Measurements from ENCODE around the gene CHD1.

Gene CHD1

DNA sequence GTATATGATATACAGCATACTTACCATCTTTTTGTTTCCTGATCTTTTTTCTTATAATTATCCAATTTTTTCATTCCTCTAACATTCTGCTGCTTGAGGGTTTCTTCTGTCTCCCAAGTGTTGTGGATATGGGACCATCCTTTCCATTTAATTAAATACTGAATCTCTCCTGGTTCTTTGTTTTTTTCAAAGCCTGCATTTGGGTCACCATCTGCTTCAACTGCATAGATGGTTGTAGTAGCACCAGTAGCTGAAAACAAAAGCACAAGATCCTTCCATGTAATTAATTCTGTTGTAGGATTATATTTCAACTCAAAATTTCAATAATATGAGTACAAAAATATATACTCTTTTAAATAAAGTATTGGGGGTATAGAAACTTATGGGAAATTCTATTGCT, 29.4 kb downstream of the CHD1 start:
- peak; percentile 8 for DNase-seq (ENCODE audit: low spot score)

DNA sequence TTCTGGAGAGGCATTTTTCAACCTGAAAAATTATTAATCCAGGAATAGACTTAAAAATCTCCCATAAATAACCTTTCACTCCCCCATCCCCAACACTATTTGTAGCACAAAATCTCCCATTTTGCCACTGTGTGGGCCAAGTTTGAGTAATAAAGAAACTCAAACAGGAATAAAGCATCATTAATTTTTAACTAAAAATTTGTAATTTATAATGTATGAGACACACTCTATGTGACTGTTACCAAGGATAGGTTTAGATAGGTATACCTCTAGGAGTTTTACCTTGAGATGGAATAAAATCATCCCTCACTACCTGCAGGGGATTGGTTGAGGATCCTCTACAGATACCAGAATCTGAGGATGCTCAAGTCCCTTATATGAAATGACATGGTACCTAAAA, 30.1 kb downstream of the CHD1 start:
- no peak for DNase-seq (ENCODE audit: low spot score)

DNA sequence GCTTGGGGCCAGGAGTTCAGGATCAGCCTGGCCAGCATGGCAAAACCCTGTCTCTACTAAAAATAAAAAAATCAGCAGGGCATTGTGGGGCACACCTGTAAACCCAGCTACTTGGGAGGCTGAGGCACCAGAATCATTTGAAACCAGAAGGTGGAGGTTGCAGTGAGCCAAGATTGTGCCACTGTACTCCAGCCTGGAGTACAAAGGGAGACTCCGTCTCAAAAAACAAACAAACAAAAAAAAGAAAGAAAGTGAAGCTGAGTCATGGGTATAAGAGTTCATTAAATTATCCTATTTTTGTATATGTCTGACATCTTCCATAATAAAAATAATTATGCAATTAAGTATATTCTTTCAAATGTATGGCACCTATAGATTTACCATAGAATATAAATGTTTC, 37.2 kb downstream of the CHD1 start:
- no peak for DNase-seq (ENCODE audit: low spot score)

DNA sequence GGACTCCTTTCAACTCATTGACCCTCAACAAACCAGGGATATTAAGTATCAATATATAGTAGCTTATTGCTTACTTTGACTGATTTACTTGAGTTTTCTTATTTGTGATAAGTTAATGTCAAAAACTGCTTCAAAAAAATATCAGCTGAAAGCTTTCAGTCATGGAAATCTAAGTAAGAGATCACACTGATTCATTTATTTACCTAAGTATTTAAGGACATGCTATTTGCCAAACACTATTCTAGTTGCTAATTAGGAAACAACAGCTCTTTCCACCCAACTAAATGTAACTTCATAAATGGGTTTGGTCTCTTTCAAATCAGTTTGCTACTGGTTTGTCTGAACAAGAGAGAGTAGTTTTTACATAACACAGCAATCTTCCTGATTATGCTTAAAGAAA, 48.2 kb downstream of the CHD1 start:
- no peak for DNase-seq (ENCODE audit: low spot score)

DNA sequence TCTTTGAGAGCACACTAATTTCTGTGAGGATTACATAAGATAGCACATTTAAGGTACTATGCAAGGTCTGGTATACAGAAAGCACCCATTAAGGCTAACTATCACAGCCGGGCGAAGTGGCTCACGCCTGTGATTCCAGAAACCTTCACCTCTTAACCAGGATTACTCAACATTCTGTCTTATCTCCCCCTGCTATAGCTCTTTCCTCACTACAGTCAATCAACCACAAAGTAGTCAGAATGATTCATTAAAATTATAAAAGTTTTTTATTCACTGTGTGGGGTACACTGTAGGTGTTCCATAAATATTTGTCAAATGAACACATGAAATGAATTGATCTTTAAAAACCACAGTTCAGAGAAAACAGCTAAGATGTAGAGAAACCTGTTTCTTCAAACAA, 48.7 kb downstream of the CHD1 start:
- DNase-seq (ENCODE audit: low spot score): no peak

DNA sequence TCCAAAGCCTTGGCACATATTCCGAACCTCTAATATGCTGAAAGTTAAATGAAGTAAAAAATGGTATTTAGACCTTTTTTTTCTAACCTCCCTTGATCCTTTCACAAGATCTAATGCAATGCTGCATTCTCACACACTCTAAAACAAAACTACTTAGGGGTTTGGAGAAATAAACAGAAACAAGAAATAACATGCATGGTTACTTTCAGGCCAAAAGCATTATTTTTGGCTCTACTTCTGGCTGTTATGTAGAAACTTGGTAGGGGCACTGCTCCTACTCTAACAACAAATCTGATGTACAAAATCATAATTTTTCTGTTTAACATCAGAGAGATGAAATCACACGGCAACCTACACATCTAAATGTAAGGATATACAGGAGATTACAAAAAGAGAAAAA, 51.2 kb downstream of the CHD1 start:
- no peak for DNase-seq (ENCODE audit: low spot score)

DNA sequence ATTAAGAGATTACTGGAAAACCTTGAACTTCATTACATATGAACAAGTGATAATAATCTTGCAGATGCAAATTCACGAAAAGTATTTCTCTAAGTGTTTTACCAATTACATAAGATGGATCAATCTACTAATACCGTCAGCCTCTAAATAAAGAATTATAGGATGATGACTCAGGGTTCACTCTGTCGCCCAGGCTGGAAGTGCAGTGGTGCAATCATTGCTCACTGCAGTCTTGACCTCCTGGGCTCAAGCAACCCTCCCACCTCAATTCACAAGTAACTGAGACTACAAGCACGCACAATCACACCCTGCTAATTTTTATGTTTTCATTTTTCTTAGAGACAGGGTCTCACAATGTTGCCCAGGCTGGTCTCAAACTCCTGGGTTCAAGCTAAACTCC, 56.1 kb downstream of the CHD1 start:
- DNase-seq (ENCODE audit: low spot score): no peak

DNA sequence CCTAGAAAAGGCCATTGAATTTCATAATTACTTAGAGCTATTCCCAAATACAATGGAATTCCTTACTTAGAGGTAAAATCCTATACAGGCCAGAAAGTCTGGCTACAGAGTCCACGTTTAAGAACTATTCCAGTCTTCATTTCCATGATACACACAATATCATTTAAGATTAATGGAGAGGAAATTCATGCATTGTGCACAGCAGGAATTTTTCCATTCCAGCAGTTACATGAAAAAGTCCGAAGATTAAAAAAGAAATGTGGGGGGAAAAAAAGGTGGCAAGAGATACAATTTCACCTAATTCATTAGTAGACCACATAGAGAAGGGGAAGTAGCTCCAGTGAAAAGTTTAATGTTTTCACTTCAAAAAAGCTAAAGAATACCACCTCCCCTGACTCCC, 63.1 kb downstream of the CHD1 start:
- no peak for DNase-seq (ENCODE audit: low spot score)

DNA sequence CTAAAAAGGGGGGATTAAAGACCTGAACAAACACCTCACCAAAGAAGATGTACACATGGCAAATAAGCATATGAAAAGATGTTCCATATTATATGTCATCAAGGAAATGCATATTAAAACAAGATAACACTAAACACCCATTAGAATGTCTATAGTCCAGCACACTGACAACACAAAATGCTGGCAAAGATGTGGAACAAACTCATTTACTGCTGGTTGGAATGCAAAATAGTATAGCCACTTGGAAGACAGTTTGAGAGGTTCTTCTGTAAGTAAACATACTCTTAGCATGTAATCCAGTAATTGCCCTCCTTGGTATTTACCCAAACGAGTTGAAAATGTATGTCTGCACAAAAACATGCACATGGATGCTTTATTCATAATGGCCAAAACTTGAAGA, 81.8 kb downstream of the CHD1 start:
- no peak for DNase-seq (ENCODE audit: low spot score)

DNA sequence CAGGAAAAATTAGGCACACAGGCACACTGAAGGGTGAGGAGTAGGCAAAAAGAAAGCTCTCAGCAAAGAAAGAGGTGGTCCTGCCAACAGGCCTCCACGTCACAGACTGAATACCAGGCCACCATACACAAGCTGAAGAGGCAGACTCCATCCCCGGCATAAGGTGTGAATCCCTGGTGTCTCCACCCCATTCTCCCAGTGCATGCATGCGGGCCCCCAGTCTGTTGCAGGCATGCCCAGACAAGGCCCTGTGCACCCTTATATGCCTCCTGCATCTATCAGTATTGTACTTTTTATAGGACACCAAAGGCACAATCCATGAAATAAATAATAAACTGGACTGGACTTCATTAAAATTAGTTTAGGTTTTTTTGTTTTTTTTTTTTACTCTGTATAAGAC, 82.3 kb downstream of the CHD1 start:
- no peak for DNase-seq (ENCODE audit: low spot score)

DNA sequence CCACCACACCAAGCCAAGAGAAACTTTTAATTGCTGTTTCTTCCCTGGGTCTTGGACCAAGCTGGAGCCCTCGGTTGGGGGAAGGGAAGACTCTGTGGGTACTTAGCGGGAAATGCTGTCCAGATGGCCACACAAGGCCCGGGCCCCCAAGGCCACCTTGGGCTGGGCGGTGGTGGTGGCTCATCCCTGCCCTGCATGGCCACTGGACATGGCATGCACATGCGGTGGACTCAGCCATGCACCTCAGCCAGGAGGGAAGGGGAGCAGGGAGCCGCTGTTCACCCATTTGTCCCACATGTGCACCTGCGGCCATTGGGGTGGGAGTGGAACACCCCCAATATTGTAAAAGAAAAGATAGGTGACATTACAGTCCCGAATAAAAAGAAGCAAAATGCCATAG, 82.9 kb downstream of the CHD1 start:
- DNase-seq (ENCODE audit: low spot score): no peak

DNA sequence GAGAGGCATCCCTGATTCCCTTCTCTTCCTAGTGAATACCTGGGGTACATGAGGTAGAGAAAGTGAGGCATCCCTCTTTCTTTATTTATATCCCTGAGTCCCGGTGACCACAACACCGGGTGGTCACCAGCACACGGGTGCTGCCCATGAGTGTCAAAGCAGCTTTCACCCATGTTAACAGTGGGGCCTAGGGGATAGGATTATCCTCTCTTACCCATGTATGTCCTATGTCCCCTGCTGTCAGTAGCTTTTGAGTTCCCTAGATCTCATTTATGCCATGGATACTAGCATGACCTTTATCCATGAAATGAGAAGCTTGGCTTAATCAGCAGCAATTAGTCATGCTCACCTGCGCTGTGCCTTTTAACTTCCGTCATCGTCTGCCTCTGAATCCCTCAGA, 83.9 kb downstream of the CHD1 start:
- no peak for DNase-seq (ENCODE audit: low spot score)

DNA sequence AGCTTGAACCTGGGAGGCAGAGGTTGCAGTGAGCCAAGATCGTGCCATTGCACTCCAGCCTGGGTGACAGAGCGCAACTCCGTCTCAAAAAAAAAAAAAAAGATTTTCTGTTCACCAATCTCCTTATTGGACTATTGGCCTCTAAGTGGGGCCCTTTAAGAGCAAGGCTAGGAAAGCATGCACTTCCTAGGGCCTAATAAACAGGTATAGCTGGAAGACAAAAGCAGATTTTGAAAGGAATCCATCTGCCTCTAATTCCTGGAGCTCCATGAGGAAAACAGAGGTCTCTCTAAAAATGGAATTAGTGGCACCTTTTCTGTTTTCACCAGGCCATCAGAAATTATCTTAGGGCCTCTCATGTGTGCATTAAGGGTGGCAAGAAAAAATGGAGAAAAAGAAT, 85.3 kb downstream of the CHD1 start:
- DNase-seq (ENCODE audit: low spot score): no peak

DNA sequence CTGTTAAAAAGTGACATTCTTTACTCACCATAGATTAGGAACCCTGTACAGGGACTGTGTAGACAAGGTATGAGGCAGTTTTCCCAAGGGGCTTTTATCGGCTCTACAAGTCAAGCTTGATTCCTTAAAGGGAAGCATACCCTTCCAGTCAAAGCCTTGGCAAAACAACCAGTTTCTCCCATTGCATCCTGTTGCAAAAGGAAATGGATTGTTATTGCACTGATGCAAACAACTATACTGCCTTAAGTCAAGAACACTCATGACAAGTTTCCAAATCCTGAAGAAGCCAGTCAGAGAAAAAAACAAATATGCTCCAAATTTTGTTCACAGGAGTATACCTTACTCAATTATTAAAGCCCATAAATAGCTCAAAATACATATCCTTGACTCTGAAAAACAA, 87.9 kb downstream of the CHD1 start:
- no peak for DNase-seq (ENCODE audit: low spot score)

DNA sequence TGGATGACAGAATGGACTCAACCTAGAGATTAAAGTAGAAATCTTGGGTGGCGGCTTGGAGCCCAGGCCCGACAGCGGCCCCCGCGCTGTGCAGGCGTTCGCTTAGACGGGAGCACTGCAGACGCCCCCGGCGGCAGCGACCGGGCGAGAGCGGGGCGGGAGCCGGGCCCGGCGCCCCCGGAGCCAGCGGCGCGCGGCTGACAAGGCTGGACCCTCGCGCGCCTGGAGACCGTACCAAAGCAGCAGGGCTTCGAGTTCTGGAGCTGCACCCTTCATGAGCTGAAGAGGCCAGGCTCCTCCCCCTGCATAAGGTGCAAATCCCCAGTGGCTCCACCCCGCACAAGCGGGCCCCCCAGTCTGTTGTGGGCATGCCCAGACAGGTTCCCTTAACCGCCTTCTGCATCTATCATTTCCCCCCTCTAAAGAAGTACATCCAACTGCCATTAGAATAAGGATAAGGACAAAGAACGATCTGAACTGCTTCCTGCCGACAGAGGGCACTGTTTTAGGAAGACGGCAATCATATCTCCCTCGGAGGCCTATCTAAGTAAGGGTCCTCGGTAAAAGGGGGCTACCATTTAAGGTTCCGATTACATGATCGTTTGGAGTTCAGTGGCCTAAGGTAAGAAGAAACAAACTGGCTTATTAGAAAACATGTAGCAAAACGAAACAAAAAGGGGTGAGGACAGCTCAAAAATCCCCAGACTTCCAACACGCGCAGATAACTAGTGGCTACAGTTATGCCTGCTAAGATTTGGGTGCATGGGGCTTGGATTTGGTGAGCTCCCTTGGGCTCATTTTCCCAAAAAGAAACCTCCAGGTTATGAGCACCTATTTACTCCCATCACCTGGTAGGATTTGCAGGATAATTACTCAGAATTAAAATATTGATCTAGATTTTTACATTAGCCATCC, 89.1 kb downstream of the CHD1 start:
- DNase-seq (ENCODE audit: low spot score): no peak

DNA sequence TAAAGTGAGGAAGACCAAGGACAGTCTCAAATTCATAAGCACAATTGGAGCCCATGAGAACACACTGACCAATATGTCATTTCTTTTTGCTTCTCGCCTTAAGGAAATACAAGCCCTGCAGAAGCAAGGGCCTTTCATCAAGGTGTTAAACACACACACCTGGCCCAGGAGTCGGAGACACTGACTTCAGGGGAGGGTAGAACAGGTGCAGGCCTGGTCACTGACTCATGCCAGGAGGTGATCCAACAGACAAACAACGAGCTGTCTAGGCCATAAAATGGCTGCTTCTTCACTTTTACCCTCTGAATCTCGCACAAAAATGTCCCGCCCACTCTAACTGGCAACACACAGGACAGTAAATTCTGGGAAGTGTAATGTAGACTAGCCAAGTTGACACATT, 92.6 kb downstream of the CHD1 start:
- DNase-seq (ENCODE audit: low spot score): no peak

DNA sequence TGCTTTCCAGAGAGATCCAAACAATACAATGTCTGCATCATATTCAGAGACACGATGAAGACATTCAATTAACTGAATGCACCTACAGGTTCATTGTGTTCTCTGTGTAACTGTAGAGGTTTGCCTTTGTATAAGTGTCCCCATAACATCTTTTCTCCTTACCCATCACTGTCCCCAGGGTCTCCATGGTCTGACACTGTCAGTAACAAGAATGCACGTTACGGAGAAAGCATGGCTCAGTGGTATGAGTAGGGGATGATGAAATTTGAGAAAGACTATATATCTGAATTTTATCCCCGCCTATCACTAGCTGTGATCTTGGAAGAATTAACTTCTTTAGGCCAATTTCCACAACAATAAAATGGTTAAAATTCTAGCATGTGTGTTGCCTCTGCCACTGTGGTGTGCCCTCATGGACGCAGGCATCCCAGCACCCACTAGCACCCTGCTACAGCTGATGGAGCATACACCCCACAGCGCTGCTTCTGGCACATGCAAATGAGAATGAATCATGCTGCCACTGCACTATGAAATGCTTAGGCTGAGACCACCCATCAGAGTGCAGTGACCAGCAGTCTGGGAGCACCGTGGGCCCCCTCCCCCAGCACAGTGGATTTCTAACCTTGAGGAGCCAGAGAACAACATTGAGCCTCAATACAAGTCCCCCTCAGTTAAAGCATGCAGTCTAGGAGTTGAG, 101.1 kb downstream of the CHD1 start:
- no peak for DNase-seq (ENCODE audit: low spot score)

DNA sequence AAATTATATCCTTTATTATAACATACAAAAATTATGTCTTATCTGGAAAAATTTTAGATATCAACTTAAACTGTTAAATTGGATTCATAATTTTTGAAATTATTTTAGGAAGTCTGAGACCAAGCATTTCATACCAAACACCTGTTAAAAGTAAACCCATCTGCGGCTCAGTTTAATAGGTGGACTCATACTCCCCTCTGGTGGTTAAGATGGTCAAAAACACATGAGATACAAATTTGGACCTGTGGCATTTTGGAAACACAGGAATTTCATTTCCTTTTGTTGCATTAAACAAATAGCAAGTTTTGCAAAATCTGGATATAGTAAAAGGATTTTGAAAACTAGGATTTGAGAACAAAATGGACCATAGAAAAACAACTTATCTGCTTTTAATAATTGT, 101.6 kb downstream of the CHD1 start:
- DNase-seq (ENCODE audit: low spot score): peak; percentile 27

DNA sequence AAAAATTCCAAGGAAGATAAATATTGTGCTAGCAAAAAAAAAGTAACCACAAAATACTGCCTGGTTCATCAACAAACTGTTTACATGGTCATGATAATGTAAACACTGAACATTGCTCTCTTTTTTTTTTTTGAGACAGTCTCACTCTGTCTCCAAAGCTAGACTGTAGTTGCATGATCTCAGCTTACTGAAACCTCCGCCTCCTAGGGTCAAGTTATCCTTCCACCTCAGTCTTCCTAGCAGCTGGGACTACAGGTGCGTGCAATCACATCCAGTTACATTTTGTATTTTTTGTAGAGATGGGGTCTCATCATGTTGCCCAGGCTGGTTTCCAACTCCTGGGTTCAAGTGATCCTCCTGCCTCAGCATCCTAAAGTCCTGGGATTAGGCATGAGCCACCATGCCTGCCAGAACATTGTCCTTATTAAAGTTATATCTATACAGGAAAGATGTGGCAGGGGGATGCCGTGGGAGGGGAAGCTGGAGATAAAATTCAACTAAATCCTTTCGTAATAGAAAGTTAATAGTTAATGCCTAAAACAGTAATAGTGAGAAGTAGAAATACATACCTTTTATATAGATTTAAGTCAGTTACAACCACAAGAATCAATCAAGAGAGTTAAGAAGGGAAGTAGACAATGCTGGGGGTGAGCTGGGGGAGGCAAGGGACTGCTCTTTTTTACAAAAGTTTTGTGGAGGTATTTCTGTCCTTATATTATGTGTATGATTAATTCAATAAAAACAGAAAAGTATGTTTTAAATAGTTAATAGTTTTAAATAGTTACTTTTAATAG, 103.0 kb downstream of the CHD1 start:
- DNase-seq (ENCODE audit: low spot score): no peak

DNA sequence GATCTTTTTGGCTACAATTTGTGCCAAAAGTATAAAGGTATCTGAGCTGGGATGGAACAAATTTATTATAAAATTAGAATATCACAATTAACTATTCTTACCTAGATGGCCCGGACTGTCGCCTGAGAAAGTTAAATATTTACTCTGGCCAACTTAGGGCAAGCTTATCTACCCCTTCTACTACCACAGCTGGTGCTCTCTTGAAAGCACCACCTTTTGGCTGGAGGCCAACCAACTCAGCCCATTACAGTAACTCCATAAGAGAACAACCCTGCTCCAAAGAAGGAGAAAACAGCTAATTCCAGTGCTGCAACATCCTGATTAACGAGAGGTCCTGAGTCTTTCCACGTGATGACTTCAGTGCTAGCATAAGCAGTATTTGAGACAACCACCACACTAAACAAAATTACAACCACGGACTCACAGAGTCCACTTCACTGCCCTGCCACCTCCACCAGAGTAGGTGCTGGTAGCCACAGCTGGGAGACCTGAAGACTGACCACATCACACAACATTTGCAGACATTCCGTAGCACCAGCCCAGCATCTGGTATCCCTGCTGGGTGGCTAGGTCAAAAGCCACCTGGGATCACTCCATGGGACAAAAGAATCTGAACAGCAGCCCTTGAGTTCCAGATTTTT, 112.1 kb downstream of the CHD1 start:
- DNase-seq (ENCODE audit: low spot score): no peak

DNA sequence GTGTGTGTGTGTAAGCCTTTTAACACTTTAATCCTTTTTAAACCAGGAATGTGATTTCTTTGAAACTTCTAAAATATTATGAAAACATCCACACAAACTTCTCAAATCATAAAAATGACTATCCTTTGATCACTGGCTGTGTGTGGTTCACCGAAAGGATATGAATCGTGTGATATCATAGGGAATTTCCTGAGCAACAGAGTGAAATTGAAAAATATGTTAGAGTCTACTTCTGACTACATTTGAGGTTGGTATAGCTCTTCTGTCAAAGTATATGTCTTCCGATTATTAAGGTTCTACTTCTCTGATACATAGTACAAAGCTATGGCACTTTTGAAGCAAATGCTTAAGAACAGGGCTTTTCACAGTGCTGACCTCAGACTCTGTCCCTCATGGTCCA, 115.1 kb downstream of the CHD1 start:
- no peak for DNase-seq (ENCODE audit: low spot score)

DNA sequence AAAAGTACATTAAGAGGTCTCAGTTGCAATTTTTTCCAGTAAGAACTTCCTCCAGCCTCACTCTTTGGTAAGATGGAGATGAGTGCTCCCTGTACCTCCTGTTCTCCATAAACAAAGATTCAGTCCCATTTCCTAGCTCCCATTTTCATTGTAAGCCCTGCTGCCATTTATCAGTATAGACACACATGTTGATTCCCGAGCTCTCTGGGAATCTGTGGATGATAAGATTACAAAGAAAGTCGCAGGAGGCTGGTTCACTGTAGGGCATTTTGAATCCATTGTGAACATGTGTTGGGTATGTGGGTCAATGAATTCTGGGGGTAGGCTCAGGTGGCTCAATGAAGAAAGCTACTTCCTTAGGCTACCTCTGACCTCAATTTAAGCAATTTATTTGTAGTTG, 118.6 kb downstream of the CHD1 start:
- DNase-seq (ENCODE audit: low spot score): no peak
